Muscle layer of duodenum (tissue), 2 donors: ENCODE measurements around the gene ARPC5L.
"Not testable (repeated sequence)": the region's sequence is repeated elsewhere in the genome, so short reads cannot be mapped to it uniquely, and the experiment has no call there.

Experiments
- H3K27ac ChIP-seq: one replicate; pipeline ENCODE4 v1.7.0; 2013; ENCODE audit warnings: mild to moderate bottlenecking, low read length
- H3K27me3 ChIP-seq: one replicate; pipeline ENCODE4 v1.7.0; 2013; ENCODE audit warnings: low read depth, mild to moderate bottlenecking, control low read depth, low read length
- H3K36me3 ChIP-seq, 2 donors: one replicate each; pipeline ENCODE4 v1.7.0; 2013; ENCODE audit warnings: low read length in 2 of 2, control low read depth in 1 of 2, mild to moderate bottlenecking in 1 of 2; ENCODE audit not compliant: insufficient read depth in 2 of 2, control insufficient read depth in 1 of 2
- H3K4me1 ChIP-seq, 2 donors: one replicate each; pipeline ENCODE4 v1.7.0; 2013; ENCODE audit warnings: low read length in 2 of 2, mild to moderate bottlenecking in 2 of 2, control low read depth in 1 of 2, moderate library complexity in 1 of 2; ENCODE audit not compliant: insufficient read depth in 2 of 2, control insufficient read depth in 1 of 2
- H3K4me3 ChIP-seq, 2 donors: one replicate each; pipeline ENCODE4 v1.7.0; 2013; ENCODE audit warnings: low read length in 2 of 2, low read depth in 1 of 2, mild to moderate bottlenecking in 1 of 2
- H3K9me3 ChIP-seq, 2 donors: one replicate each; pipeline ENCODE4 v1.7.0; 2013; ENCODE audit warnings: low read length in 2 of 2, control low read depth in 1 of 2, mild to moderate bottlenecking in 1 of 2; ENCODE audit not compliant: control insufficient read depth in 1 of 2
- donor health status: healthy.

ARPC5L gene

DNA sequence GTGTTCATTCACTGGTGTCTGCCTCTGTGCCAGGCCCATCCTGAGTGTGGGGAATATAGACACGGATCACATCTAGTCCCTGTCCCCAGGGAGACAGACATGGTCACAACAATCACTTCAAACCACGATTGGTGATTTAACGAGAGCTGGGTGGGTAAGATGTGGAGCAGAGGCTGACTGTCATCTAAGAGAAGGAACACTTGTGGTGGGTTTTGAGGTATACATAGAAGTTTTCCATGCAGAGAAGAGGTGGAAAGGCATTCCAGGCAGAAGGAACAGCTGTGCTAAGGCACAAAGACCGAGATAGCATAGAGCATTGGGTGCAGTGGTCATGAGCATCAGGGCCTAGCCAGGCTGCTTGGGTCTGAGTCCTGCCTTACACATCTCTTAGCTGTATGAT is 31.3 kb upstream of the ARPC5L start:
- H3K27me3 ChIP-seq = no peaks in the 10 kb centered on the region
- no peaks in the 10 kb centered on the region for H3K9me3 ChIP-seq
- H3K4me1 ChIP-seq = peaks cover 10 to 31% of the 10 kb centered on the region in 2 donors
- H3K36me3 ChIP-seq = no peaks in the 10 kb centered on the region
- no peak overlapping the region for H3K27ac ChIP-seq
- H3K4me3 ChIP-seq = no peak overlapping the region

DNA sequence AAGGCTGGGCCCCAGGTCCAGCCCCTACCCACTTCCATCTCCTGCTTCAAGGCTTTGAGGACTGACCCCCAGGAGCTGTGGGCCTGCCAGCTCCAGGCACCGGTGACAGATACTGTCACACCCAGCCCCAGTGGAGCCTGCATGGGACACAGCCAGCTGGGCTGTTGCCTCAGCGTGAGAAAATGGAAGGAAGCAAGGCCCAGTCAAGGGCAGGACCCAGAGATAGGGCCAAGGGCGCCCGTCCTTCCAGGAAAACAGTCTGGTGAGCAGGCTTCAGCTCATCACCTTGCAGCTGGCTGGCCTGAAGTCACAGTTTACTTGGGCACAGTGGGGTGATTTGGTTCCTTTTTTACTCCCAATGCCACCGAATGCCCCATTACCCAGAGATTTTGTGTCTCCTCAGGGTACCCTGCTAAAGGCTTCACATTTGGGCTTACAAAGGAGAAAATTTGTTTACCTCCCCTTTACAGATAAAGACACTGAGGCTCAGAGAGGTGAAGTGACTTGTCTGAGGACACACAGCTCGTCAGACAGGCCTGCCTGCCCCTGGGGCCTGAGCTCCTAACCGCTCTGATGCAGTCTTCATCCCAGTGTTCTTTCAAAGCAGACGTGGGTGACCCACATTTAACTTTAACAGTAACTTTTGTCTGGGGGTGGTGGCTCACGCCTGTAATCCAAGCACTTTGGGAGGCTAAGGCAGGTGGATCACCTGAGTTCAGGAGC is 30.1 kb upstream of the ARPC5L start:
- peaks cover 10 to 35% of the 10 kb centered on the region in 2 donors for H3K4me1 ChIP-seq
- no peaks in the 10 kb centered on the region for H3K9me3 ChIP-seq
- H3K27ac ChIP-seq = no peak overlapping the region

DNA sequence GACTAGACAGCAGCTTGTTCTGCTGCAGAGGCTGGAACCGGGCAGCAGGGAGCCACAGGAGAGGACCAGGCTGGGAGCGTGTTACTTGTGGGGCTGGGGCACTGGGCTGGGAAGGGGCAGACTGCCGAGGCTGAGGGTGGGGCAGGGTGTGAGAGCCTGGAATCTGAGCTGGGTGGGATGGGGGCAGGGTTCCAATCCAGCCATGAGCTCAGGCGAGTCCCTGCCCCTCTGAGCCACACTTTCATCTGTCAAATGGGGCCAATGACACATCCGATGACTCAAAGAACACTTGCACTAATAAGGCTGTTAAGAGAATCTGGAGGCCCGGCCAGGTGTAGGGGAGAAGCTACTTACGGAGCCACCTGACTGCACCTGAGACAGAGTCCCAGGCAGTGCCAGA is 27.3 kb upstream of the ARPC5L start:
- Histone ChIP-seq H3K4me3 (no peak overlapping the region), H3K27ac (no peak overlapping the region)

More for the DNA sequence above, 30.1 kb upstream of the ARPC5L start:
- H3K27me3 ChIP-seq = no peaks in the 10 kb centered on the region
- no peaks in the 10 kb centered on the region for H3K36me3 ChIP-seq
- no peak overlapping the region for H3K4me3 ChIP-seq

DNA sequence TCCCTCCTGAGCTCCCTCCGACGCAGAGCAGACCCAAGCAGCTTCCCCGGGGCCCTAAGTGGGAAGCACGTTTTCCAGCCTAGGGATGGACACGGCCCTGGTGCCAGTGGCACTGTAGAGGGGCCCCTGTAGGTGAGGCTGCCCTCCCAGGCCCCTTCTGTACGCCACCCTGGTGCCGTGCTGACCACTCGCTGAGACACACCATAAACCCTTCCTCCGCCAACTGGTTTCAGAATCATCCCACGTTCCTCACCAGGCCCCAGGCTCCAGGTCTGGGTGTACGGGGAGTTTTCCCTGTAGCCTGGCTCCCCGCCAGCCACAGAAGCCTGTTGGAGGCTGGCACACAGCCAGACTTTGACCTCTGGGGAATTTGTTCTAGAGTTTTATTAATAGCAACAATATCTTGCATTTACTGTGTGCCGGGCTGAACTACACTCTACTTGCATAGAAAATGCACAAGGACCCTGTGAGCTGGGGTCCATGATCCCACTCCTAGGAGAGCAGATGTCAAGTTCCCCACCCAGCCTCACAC is 26.8 kb upstream of the ARPC5L start:
- Histone ChIP-seq H3K27ac (peak overlapping the region; percentile 8), H3K4me1 (peaks cover 10 to 38% of the 10 kb centered on the region in 2 donors), H3K36me3 (no peaks in the 10 kb centered on the region), H3K9me3 (no peaks in the 10 kb centered on the region), H3K27me3 (no peaks in the 10 kb centered on the region), H3K4me3 (no peak overlapping the region)

More for the DNA sequence above, 27.3 kb upstream of the ARPC5L start:
- no peaks in the 10 kb centered on the region for H3K9me3 ChIP-seq
- peaks cover 10 to 35% of the 10 kb centered on the region in 2 donors for H3K4me1 ChIP-seq
- H3K27me3 ChIP-seq = no peaks in the 10 kb centered on the region
- H3K36me3 ChIP-seq = no peaks in the 10 kb centered on the region

DNA sequence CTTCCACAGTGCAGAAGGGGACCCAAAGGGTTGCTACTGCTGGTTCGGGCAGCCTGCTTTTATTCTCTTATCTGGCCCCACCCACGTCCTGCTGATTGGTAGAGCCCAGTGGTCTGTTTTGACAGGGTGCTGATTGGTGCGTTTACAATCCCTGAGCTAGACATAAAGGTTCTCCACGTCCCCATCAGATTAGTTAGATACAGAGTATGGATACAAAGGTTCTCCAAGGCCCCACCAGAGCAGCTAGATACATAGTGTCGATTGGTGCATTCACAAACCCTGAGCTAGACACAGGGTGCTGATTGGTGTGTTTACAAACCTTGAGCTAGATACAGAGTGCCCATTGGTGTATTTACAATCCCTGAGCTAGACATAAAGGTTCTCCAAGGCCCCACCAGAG is 23.8 kb upstream of the ARPC5L start:
- H3K9me3 ChIP-seq, H3K4me3 ChIP-seq, H3K27me3 ChIP-seq, H3K27ac ChIP-seq, H3K36me3 ChIP-seq: not testable (repeated sequence)
- H3K4me1 ChIP-seq = peaks cover 10 to 21% of the 10 kb centered on the region in 2 donors

DNA sequence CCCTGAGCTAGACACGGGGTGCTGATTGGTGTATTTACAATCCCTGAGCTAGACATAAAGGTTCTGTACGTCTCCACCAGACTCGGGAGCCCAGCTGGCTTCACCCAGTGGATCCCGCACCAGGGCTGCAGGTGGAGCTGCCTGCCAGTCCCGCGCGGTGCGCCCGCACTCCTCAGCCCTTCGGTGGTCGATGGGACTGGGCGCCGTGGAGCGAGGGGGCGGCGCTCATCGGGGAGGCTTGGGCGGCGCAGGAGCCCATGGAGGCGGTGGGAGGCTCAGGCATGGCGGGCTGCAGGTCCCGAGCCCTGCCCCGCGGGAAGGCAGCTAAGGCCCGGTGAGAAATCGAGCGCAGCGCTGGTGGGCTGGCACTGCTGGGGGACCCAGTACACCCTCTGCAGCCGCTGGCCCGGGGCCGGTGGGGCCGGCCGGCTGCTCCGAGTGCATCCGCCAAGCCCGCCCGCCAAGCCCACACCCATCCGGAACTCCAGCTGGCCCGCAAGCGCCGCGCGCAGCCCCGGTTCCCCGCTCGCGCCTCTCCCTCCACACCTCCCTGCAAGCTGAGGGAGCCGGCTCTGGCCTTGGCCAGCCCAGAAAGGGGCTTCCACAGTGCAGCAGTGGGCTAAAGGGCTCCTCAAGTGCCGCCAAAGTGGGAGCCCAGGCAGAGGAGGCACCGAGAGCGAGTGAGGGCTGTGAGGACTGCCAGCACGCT is 23.2 kb upstream of the ARPC5L start:
- not testable (repeated sequence) for H3K27me3 ChIP-seq, H3K27ac ChIP-seq, H3K4me3 ChIP-seq, H3K36me3 ChIP-seq, H3K9me3 ChIP-seq
- peaks cover 10 to 21% of the 10 kb centered on the region in 2 donors for H3K4me1 ChIP-seq

DNA sequence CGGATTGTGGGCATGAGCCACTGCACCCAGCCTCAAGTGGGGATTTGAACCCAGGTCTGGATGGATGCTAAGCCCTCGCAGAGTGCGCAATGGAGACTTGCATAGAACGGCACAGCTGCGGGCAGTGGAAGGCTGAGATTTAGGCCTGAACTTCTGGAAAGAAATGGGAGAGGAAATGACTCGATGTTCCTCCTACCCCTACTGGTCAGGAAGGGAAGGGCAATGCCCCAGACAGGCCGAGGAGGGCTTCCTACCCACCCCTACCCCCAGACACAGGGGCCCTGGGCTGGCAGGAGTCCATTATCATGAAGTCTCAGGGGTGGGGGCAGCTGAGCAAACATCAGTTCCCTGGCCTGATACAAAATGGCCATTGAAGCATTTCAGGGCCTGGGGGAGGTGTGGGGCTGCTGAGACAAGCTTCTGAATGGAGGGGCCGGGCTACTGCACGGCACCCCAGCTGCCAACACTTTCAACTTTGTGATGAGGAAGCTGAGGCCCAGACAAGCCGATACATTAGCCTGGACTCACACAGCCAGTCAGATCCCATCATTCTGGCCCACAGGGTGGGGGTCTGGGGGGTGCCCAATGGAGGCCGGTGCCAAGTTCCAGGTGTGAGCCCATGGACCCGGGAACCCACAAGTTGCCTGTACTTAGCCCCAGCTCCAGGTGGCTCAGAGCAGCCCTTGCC is 22.2 kb upstream of the ARPC5L start:
- H3K4me1 ChIP-seq = peaks cover 5 to 16% of the 10 kb centered on the region in 2 donors
- no peaks in the 10 kb centered on the region for H3K27me3 ChIP-seq
- no peaks in the 10 kb centered on the region for H3K9me3 ChIP-seq
- no peak overlapping the region for H3K4me3 ChIP-seq
- no peaks in the 10 kb centered on the region for H3K36me3 ChIP-seq
- H3K27ac ChIP-seq = no peak overlapping the region

DNA sequence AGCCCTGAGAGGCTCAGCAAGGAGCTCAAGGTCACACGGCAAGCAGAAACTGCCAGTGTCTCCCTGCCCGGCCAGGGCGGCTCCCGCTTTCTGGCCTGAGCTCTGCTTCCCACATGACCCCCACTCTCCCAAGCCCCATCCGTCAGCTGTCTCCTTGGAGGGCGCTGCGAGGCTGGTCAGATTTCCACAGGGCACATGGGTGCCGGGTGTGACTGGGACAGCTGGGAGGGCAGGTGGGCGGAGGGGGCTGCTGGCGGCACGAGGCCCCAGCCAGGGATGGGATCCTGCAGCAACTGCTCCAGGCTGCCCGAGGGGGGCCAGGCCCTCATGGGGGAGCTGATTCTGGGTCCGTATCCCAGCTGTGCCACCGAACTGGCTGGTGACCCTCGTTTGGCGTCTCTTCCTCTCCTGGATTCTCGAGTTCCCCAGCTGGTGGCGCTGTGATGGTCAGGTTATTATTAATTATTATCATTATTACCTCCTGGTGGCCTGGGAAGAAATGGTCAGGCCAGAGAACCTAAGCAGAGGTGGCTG is 21.6 kb upstream of the ARPC5L start:
- Histone ChIP-seq H3K4me3 (no peak overlapping the region), H3K9me3 (no peaks in the 10 kb centered on the region), H3K27ac (no peak overlapping the region), H3K27me3 (no peaks in the 10 kb centered on the region), H3K4me1 (peaks cover 2 to 9% of the 10 kb centered on the region in 2 donors), H3K36me3 (no peaks in the 10 kb centered on the region)

DNA sequence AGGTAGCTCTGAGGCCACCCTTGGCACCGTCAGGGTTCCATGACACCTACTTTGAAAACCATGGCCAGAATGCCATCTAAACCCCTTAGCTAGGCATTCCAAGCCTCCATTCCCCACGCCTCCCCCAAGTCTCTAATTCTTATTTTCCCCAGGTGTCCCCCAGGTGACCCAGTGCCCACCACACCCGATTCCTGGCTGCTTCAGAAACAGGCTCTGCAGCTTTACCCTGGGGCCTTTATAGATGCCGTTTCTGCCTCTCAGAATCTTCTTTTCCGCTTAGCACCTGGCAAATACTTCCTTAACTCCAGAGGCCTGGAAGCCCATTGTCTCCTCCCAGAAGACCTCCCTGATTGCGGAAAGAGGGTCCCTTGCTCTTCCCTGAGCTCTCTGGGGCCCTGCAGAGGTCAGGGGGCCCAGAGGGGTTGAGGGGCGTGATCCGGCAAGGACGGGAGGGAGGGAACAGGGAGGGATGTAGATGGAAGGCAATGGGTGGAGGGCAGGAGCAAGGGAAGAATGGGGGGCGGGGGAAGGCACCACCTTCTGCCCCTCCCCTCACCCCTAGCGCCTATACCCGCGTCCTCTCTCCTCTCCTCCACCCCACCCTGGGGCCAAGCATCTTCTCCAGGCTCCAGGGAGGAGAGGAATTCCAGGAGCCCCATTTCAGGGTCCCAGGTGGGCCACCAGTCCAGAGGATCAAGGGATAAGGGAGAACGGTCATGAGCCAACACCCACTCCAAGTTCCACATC is 20.7 kb upstream of the ARPC5L start:
- Histone ChIP-seq H3K4me1 (peaks cover 0 to 3% of the 10 kb centered on the region in 2 donors), H3K4me3 (no peak overlapping the region), H3K27me3 (no peaks in the 10 kb centered on the region), H3K9me3 (no peaks in the 10 kb centered on the region), H3K27ac (no peak overlapping the region), H3K36me3 (no peaks in the 10 kb centered on the region)

DNA sequence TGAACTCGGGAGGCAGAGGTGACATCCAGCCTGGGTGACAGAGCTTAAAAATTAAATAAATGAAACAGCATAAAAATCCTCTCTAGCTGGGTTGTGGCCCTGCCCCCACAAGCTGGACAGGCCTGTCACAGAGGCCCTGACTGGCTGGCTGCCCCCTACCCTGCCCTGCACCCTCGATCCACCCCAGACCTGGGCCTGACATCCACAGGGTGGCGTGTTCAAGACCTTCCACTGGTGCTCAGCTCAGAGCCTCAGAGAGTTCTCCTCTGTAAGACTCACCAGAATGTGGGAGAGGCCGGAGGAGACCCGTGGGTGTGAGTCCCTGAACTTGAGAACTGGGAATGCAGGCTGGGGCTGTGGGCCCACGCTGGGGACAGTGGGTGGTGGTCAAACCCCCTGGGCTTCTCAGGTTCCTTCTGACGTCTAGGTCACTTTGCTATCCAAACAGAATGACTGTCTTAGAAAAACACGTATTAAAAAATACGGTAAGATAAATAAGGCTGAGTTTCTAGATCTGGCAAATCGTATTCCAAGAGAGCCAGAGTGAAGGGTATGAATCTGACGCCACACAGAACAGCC is 18.4 kb upstream of the ARPC5L start:
- Histone ChIP-seq H3K4me1 (peaks cover 0 to 3% of the 10 kb centered on the region in 2 donors), H3K27me3 (no peaks in the 10 kb centered on the region), H3K9me3 (no peaks in the 10 kb centered on the region), H3K27ac (no peak overlapping the region), H3K4me3 (no peak overlapping the region), H3K36me3 (no peaks in the 10 kb centered on the region)
